ENCODE results near the gene ZNF684.
"Not testable (repeated sequence)": the region's sequence is repeated elsewhere in the genome, so short reads cannot be mapped to it uniquely, and the experiment has no call there.

The ZNF684 gene

GRCh38 chr1:40531381-40532061 is at the start of gene ZNF684:
Gene ZNF684, plus strand, starts transcription at chr1:40531637. Its CDS starts 1,530 bp downstream, at chr1:40533167.
- DNase-seq = peak; percentile 93

- DNase-seq = no peak
These were observed 36.0 kb upstream of the ZNF684 start for GRCh38 chr1:40495315-40495903.

DNA sequence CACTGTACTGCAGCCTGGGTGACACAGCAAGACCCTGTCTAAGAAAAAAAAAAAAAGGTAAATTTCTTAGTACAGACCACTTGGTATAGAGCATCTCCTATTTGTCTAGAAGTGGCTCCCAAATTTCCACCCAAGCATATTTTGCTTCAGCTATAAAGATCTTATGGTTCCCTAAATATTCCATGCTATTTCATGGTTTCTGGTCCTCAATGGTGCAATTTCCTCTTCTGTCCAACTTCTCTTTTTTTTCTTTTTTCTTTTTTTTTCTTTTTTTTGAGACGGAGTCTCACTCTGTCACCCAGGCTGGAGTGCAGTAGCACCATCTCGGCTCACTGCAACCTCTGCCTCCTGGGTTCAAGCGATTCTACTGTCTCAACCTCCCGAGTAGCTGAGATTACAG is 28.8 kb upstream of the ZNF684 start:
- DNase-seq = not testable (repeated sequence)

DNA sequence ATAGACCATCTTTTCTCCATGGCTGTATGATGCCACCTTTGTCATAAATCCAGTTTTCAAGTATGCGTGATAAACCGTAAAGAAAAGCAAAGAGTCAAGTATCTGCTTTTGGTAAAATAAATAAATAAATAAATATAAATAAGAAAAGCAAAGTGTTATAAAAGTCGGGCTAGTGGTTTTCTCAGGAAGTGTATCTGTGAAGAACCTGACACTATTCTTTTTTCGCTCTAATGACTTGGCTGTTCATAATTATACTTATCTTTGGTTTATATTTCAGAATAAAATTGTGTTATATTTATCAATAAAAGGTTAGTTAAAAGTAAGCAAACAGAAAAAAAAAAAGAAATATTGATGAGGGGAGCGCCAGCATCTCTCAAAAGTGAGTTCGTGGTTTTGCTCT is 23.5 kb upstream of the ZNF684 start:
- no peak for DNase-seq

DNA sequence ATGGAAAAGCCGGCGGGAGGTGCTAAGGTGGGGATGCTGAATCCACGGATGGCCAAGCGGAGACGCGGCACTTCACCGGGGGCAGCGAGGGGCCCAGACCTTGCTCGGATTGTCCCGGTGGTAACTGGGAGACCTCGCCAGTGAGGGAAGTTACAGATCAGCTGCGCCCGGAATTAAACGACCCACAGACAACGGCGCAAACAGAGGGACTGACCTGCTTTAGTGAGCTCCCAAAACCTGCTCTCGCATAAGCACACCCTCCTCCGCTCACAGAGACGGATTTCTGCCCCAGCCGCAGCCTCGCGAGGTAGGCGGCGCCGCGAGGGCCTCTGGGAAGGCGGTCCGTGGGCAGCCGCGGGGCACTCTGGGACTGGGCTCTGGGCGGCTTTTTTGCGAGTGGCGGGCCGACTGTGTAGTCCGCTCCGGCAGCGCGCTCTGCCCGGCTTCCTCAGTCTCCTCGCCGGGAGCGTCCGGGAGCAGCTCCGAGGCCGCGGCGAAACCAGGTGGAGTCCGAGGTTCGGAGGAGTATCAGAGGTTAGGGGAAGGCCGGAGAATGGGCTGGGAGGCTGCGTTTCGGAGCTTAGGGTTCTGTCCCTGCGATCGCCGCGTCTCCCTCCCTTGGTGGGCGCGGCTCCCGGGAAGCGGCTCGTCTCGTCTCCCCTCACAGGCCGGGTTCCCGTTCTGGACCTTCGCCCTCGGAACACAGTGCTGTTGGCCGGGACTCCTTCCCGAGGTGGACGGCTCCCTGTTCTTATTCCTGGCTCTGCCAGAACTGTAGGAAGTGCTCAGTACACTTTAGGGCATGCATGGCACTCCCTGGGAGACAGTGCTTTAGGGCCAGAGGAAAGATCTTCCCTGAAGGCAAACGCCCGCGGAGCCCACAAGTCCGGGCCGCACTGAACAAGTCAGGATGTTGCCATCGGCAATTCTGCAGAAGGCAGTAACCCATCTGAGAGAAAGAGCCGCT is 22.8 kb upstream of the ZNF684 start, which contains the start of gene EXO5:
EXO5 (plus strand) TSS at position 393 of the 967 bp plus-strand sequence. CDS start 5,778 bp downstream, outside the sequence.
- peak; percentile 89 for DNase-seq

- DNase-seq = no peak
These were observed 11.9 kb upstream of the ZNF684 start for GRCh38 chr1:40519517-40519916.

DNA sequence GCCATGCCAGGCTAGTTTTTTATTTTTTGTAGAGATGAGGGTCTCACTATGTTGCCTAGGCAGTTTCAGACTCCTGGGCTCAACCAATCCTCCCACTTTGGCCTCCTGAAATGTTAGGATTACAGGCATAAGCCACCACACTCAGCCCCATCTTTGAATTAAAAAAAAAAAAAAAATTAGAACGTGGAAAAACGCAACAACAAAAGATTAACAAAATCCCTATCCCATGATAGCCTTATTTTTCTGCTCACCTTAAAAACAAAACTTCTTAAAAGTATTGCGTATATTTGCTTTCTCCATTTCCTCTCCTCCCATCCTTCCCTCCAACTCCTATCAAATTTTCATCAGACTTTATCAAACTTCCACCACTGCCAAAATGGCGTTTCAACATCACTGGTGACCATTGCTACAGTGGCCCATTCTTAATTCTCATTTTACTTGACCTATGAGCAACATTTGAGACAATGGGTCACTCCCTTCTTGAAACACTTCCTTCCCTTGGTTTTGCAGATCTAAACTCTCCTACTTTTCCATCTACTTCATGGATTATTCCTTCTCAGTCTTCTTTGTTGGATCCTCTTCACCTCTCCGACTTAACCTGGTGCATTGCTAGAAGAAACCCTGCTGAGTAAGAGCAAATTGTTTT is 579 bp upstream of the ZNF684 start:
- DNase-seq = peak; percentile 25

GRCh38 chr1:40532062-40532389 is 589 bp downstream of the ZNF684 start:
- DNase-seq = no peak

DNA sequence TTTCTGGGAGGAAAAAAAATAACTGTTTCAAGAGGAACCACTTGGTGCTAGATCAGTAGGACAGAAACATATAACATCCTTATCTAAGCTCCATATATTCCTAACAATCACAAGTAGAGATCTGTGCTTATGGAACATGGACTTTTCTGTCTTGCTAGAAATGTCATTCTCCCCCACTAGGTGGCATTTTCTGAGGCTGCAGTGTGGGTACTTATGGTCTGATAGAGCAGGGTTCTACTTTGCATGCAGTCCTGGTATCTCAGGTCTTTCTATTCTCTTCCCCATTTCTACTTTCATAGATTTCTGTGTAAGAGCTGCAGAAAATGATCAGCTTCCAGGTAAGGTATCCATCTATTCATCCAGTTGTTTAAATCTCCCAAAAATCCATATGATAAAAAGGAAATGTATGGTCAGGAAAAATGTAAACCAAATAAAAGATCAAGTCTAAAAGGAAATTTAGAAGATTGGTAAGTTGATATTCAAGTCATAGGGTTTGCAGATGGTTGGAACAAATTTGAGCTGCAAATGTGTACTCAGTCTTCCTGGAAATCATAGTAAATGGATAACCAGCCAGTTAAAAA is 1.5 kb downstream of the ZNF684 start:
- no peak for DNase-seq

GRCh38 chr1:40534589-40534988 is 3.2 kb downstream of the ZNF684 start:
- no peak for DNase-seq

GRCh38 chr1:40535732-40536131 is 4.3 kb downstream of the ZNF684 start:
- DNase-seq = no peak

GRCh38 chr1:40539338-40539737 is 7.9 kb downstream of the ZNF684 start:
- DNase-seq = no peak

GRCh38 chr1:40546957-40547356 is 15.5 kb downstream of the ZNF684 start:
- DNase-seq = no peak

DNA sequence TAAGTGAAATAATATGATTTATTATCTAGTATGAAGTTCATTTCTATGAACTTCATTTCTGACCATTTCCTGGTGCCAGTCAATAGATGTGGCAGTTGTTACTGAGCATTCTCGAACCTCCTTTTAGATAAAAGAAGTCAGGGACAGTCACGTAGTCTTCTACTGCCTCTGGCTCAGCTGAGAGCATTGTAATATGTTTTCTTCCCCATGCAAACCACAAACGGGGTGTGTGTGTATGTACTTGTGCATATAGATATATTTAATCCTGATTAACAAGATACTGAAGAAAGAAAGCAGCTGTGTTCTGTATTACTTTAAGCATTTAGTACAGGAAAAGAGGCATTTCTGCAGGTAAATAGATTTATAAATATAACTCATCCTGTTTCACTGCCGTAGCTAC is 21.6 kb downstream of the ZNF684 start:
- no peak for DNase-seq

GRCh38 chr1:40554807-40555206 is 23.4 kb downstream of the ZNF684 start:
- DNase-seq = not testable (repeated sequence)

DNA sequence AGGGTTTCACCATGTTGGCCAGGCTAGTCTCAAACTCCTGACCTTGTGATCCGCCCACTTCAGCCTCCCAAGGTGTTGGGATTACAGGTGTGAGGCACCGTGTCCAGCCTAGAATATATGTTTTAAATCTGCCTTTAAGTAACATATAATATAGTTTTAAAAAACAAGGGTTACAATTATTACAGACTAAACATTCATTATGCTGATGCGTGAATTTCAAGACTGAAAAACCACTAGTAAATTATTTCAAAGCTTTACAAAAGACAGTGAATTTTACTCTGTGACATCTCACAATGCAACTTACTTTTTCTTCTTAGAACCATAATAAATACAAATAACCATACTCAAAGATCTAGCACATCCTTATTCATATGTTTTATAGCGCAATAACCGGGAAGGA is 24.7 kb downstream of the ZNF684 start:
- no peak for DNase-seq

DNA sequence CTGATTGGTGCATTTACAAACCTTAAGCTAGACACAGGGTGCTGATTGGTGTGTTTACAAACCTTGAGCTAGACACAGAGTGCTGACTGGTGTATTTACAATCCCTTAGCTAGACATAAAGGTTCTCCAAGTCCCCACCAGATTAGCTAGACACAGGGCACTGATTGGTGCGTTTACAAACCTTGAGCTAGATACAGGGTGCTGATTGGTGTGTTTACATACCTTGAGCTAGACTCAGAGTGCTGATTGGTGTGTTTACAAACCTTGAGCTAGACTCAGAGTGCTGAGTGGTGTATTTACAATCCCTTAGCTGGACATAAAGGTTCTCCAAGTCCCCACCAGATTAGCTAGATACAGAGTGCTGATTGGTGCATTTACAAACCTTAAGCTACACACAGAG is 26.8 kb downstream of the ZNF684 start:
- not testable (repeated sequence) for DNase-seq

DNA sequence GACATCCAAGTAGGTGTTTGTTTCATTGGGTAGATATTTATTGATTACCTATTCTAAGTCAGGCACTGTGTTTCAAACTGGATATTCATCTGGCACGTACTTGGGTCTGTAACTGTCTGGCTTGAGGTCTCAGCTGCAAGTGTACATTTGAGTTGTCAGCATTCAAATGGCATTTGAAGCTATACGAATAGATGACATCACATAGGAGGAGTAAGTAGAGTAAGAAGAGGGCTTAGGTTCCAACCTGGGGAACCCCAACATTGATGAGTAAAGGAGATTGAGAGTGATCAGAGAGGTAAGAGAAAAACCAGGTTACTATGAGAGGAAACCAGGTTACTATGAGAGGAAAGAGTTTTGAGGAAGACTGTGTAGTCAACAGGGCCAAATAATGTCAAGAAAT is 30.7 kb downstream of the ZNF684 start:
- no peak for DNase-seq

GRCh38 chr1:40563266-40563665 is 31.8 kb downstream of the ZNF684 start:
- DNase-seq = no peak

DNA sequence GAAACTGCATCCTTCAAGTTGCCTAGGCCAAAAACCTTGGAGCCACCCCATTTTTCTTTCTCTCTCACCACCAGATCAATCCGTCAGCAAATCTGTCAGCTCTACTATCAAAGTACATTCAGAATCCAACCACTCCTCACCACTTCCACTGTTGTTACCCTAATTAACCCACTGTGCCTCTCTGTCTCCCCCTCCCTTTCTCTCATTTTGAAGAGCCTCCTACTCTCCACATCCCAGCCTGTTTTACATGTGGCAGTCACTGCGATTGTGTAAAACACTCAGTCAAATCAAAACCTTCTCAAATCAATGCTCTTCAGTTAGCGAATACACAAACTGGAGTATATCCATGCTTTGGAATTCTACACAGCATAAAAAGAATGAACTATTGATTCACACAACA is 33.1 kb downstream of the ZNF684 start:
- no peak for DNase-seq

DNA sequence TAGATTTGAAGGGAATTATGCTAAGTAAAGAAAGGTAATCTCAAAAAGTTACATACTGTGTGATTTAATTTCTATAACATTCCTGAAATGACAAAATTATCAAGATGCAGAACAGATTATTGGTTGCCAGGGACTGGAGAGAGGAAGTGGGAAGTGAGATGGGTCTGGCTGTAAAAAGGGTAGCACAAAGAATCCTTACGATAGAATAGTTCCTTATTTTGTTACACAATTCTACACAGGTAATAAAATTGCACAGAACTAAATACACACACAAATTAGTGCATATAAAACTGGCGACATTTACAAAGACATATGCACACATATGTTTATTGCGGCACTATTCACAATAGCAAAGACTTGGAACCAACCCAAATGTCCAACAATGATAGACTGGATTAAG is 33.5 kb downstream of the ZNF684 start:
- no peak for DNase-seq

DNA sequence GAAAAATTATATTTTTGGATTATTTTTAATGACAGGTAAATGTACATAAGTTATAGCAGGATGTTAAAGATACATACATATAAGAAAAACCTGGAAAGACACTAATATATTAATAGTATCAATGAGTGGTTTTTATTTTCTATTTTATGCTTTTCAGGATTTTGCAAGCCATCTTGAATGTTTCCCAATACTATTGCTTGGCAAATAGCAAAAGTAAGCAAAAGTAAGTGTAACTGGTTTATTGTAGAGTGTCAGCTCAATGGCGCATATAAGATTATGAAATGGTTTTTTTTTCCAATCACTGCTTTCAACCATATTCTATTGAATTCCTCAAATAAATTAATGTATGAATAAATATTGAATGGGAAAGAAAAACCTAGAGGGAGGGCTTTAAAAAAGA is 36.4 kb downstream of the ZNF684 start:
- no peak for DNase-seq

DNA sequence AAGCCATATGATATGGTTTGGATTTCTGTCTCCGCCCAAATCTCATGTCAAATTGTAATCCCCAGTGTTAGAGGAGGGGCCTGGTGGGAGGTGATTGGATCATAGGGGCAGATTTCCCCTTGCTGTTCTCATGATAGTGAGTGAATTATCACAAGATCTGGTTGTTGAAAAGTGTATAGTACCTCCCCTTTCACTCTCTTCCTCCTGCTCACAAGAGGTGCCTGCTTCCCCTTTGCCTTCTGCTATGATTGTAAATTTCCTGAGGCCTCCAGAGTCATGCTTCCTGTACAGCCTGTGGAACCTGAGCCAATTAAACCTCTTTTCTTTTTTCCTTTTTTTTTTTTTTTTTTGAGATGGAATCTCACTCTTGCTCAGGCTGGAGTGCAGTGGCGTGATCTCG is 43.4 kb downstream of the ZNF684 start:
- DNase-seq = not testable (repeated sequence)
